Measurements from ENCODE around the gene NTN1.

- no peak for TF ChIP-seq CTCF (IDR thresholded peaks at IDR 0.05)
- TF ChIP-seq POLR2A (IDR thresholded peaks at IDR 0.05) = no peak
Observed at GRCh38 chr17:9228408-9229159, 207.3 kb downstream of the NTN1 start.

All from testis (tissue), 2 donors.